Measurements from ENCODE around the gene FOXP3. TPM values are rescaled to one million over a fixed set of nuclear protein-coding genes. Genes with fewer than 3 reads are reported as not detected.

Gene FOXP3
- total RNA-seq, 1 donor = not detected

- Histone ChIP-seq H3K27me3 (ENCODE audit: insufficient read depth, low read length) (no peaks in the 10 kb centered on the region), H3K36me3 (ENCODE audit: insufficient read depth, low read length) (no peaks in the 10 kb centered on the region), H3K4me2 (ENCODE audit: insufficient read depth, low read length) (no peak overlapping the region), H2AFZ (ENCODE audit: low read length) (no peak overlapping the region), H3K9me3 (ENCODE audit: low read depth, low read length) (no peaks in the 10 kb centered on the region), H3K79me2 (ENCODE audit: insufficient read depth, low read length) (peaks cover 31% of the 10 kb centered on the region), H4K20me1 (ENCODE audit: insufficient read depth, low read length) (peaks cover 6% of the 10 kb centered on the region), H3K4me3 (ENCODE audit: insufficient read depth, low read length) (no peak overlapping the region), H3K27ac (ENCODE audit: low read depth, low read length) (no peak overlapping the region), H3K4me1 (ENCODE audit: insufficient read depth, low read length) (no peaks in the 10 kb centered on the region)
- no peak for TF ChIP-seq CTCF (IDR thresholded peaks at IDR 0.05; ENCODE audit: extremely low read depth, low read depth, low read length)
- peak; percentile 27 for DNase-seq (ENCODE audit: insufficient read length, low spot score, missing footprints)
Observed at GRCh38 chrX:49273181-49273727, 8.7 kb upstream of the FOXP3 start.

GRCh38 chrX:49272421-49272820, 7.9 kb upstream of the FOXP3 start:
- no peaks in the 10 kb centered on the region for H3K27me3 ChIP-seq (ENCODE audit: insufficient read depth, low read length)
- no peak for DNase-seq (ENCODE audit: insufficient read length, low spot score, missing footprints)

GRCh38 chrX:49271341-49271740, 6.8 kb upstream of the FOXP3 start:
- no peak overlapping the region for H3K27ac ChIP-seq (ENCODE audit: low read depth, low read length)
- no peak overlapping the region for H3K4me3 ChIP-seq (ENCODE audit: insufficient read depth, low read length)
- no peaks in the 10 kb centered on the region for H3K4me1 ChIP-seq (ENCODE audit: insufficient read depth, low read length)
- no peaks in the 10 kb centered on the region for H3K36me3 ChIP-seq (ENCODE audit: insufficient read depth, low read length)
- peak overlapping the region; percentile 66 for H3K4me2 ChIP-seq (ENCODE audit: insufficient read depth, low read length)
- H2AFZ ChIP-seq (ENCODE audit: low read length) = no peak overlapping the region
- TF ChIP-seq CTCF (IDR thresholded peaks at IDR 0.05; ENCODE audit: extremely low read depth, low read depth, low read length) = no peak
- H3K9me3 ChIP-seq (ENCODE audit: low read depth, low read length) = no peaks in the 10 kb centered on the region
- H4K20me1 ChIP-seq (ENCODE audit: insufficient read depth, low read length) = peaks cover 6% of the 10 kb centered on the region
- peak; percentile 25 for DNase-seq (ENCODE audit: insufficient read length, low spot score, missing footprints)
- H3K79me2 ChIP-seq (ENCODE audit: insufficient read depth, low read length) = peaks cover 31% of the 10 kb centered on the region
- no peaks in the 10 kb centered on the region for H3K27me3 ChIP-seq (ENCODE audit: insufficient read depth, low read length)

More at GRCh38 chrX:49272421-49272820, 7.9 kb upstream of the FOXP3 start:
- no peaks in the 10 kb centered on the region for H3K36me3 ChIP-seq (ENCODE audit: insufficient read depth, low read length)
- peaks cover 6% of the 10 kb centered on the region for H4K20me1 ChIP-seq (ENCODE audit: insufficient read depth, low read length)
- H2AFZ ChIP-seq (ENCODE audit: low read length) = no peak overlapping the region
- no peak overlapping the region for H3K4me2 ChIP-seq (ENCODE audit: insufficient read depth, low read length)
- H3K9me3 ChIP-seq (ENCODE audit: low read depth, low read length) = no peaks in the 10 kb centered on the region
- no peaks in the 10 kb centered on the region for H3K4me1 ChIP-seq (ENCODE audit: insufficient read depth, low read length)
- peaks cover 31% of the 10 kb centered on the region for H3K79me2 ChIP-seq (ENCODE audit: insufficient read depth, low read length)
- H3K27ac ChIP-seq (ENCODE audit: low read depth, low read length) = no peak overlapping the region
- H3K4me3 ChIP-seq (ENCODE audit: insufficient read depth, low read length) = no peak overlapping the region
- TF ChIP-seq CTCF (IDR thresholded peaks at IDR 0.05; ENCODE audit: extremely low read depth, low read depth, low read length) = no peak

GRCh38 chrX:49270249-49270921, 5.9 kb upstream of the FOXP3 start:
- Histone ChIP-seq H3K4me2 (ENCODE audit: insufficient read depth, low read length) (peak overlapping the region; percentile 66), H3K9me3 (ENCODE audit: low read depth, low read length) (no peaks in the 10 kb centered on the region), H3K27me3 (ENCODE audit: insufficient read depth, low read length) (no peaks in the 10 kb centered on the region), H3K4me3 (ENCODE audit: insufficient read depth, low read length) (peak overlapping the region; percentile 73), H2AFZ (ENCODE audit: low read length) (no peak overlapping the region), H3K27ac (ENCODE audit: low read depth, low read length) (peak overlapping the region; percentile 93), H3K36me3 (ENCODE audit: insufficient read depth, low read length) (no peaks in the 10 kb centered on the region), H4K20me1 (ENCODE audit: insufficient read depth, low read length) (peaks cover 6% of the 10 kb centered on the region), H3K79me2 (ENCODE audit: insufficient read depth, low read length) (peaks cover 31% of the 10 kb centered on the region), H3K4me1 (ENCODE audit: insufficient read depth, low read length) (no peaks in the 10 kb centered on the region)
- DNase-seq (ENCODE audit: insufficient read length, low spot score, missing footprints) = peak; percentile 85
- no peak for TF ChIP-seq CTCF (IDR thresholded peaks at IDR 0.05; ENCODE audit: extremely low read depth, low read depth, low read length)

All from osteoblast (primary cell).